T-cell (primary cell): ENCODE data around the gene PPP1R12A. TPM values are rescaled to one million over a fixed set of nuclear protein-coding genes. Genes with fewer than 3 reads are reported as not detected.

Source experiments
- ATAC-seq, 4 experiments: fragments of 200-7000 bp in 3 of 4; fragments of 150-1000 bp in 1 of 4; cut with Tn5 transposase; replicated peaks in 1 of 4; 1 replicate in 3 of 4; 2 replicates in 1 of 4; pipeline ENCODE4 v1.10.0; 2021; ENCODE audit warnings: moderate library complexity in 3 of 4, mild to moderate bottlenecking in 2 of 4, moderate number of reproducible peaks in 1 of 4
- CTCF ChIA-PET, 2 donors: fragments of 300-600 bp; sonication (Branson Sonifier 250); formaldehyde crosslinking; loops; one replicate each; lab custom pipeline; 2022; ENCODE audit warnings: antibody characterized with exemption in 2 of 2; lab: Charles Lee
- POLR2A ChIA-PET, 2 donors: fragments of 300-600 bp; sonication (Branson Sonifier 250); formaldehyde crosslinking; loops; one replicate each; lab custom pipeline; 2022; ENCODE audit warnings: antibody characterized with exemption in 2 of 2; lab: Charles Lee
- DNase-seq, 35 experiments: peaks; one replicate each; pipeline versions ENCODE4 v3.0.0 to v3.0.0-alpha.2; 2013 to 2023
- H3K27ac ChIP-seq: one replicate; pipeline ENCODE4 v1.5.1; 2013; ENCODE audit warnings: low read length
- H3K27me3 ChIP-seq, 2 experiments: replicated peaks in 1 of 2; 1 replicate in 1 of 2; 2 replicates in 1 of 2; pipeline versions ENCODE4 v1.6.1 to v1.7.0; 2013; ENCODE audit warnings: low read length in 1 of 2, mixed read lengths in 1 of 2; ENCODE audit not compliant: control insufficient read depth in 2 of 2, insufficient read depth in 2 of 2; ENCODE audit errors: extremely low read depth in 1 of 2
- H3K36me3 ChIP-seq, 2 donors: 1 replicate in 1 of 2; 2 replicates in 1 of 2; pipeline versions ENCODE4 v1.6.1 to v1.7.0; 2013; ENCODE audit warnings: low read length in 1 of 2; ENCODE audit not compliant: control insufficient read depth in 2 of 2, insufficient read depth in 1 of 2; ENCODE audit errors: extremely low read depth in 1 of 2
- H3K4me1 ChIP-seq, 2 experiments: 1 replicate in 1 of 2; 2 replicates in 1 of 2; pipeline versions ENCODE4 v1.6.1 to v1.7.0; 2013; ENCODE audit warnings: low read length in 2 of 2, mixed read lengths in 1 of 2; ENCODE audit not compliant: insufficient read depth in 2 of 2, control insufficient read depth in 1 of 2; ENCODE audit errors: extremely low read depth in 1 of 2
- H3K4me3 ChIP-seq, 2 donors: 1 replicate in 1 of 2; 2 replicates in 1 of 2; pipeline versions ENCODE4 v1.5.1 to v1.7.0; 2013; ENCODE audit warnings: mild to moderate bottlenecking in 2 of 2, low read length in 1 of 2, moderate library complexity in 1 of 2; ENCODE audit not compliant: control insufficient read depth in 1 of 2; ENCODE audit errors: extremely low read depth in 1 of 2
- H3K9me3 ChIP-seq: 2 replicates; pipeline ENCODE4 v1.7.0; 2013
- H3K27ac Mint-ChIP-seq, 2 donors: one replicate each; pipeline ENCODE4 v1.8.0; 2020 to 2021; ENCODE audit warnings: mild to moderate bottlenecking in 2 of 2, mixed read lengths in 2 of 2
- H3K27me3 Mint-ChIP-seq, 2 donors: one replicate each; pipeline ENCODE4 v1.8.0; 2021 to 2022; ENCODE audit warnings: mixed read lengths in 2 of 2
- H3K36me3 Mint-ChIP-seq: one replicate; pipeline ENCODE4 v1.8.0; 2021; ENCODE audit warnings: mixed read lengths
- H3K4me1 Mint-ChIP-seq, 3 donors: one replicate each; pipeline ENCODE4 v1.8.0; 2020 to 2022; ENCODE audit warnings: mixed read lengths in 3 of 3, mild to moderate bottlenecking in 1 of 3
- H3K4me3 Mint-ChIP-seq, 3 donors: one replicate each; pipeline ENCODE4 v1.8.0; 2020 to 2022; ENCODE audit warnings: mild to moderate bottlenecking in 3 of 3, mixed read lengths in 3 of 3, moderate library complexity in 3 of 3
- H3K9me3 Mint-ChIP-seq, 3 donors: one replicate each; pipeline ENCODE4 v1.8.0; 2020 to 2022; ENCODE audit warnings: mixed read lengths in 3 of 3
- WGBS: methylation state at CpG from one replicate; pipeline ENCODE4 v1.1.5; 2013; ENCODE audit warnings: missing lambda C conversion rate; ENCODE audit not compliant: insufficient coverage; 5-methylcytosine and 5-hydroxymethylcytosine counted together
- total RNA-seq, 35 experiments: library from RNA in 6 of 35; stranded (reverse) in 6 of 35; fragments of 120-200 nt in 1 of 35; gene quantifications; one replicate each; pipeline versions ENCODE4 v1.2.1 to v1.2.4 and lab custom pipeline; 2013 to 2026

Gene PPP1R12A
- total RNA-seq, 5 donors from 2014 or later (not counting 1 experiment from before 2014, with no cell fraction given): 84.8 to 109 (median 89.5) TPM

DNA sequence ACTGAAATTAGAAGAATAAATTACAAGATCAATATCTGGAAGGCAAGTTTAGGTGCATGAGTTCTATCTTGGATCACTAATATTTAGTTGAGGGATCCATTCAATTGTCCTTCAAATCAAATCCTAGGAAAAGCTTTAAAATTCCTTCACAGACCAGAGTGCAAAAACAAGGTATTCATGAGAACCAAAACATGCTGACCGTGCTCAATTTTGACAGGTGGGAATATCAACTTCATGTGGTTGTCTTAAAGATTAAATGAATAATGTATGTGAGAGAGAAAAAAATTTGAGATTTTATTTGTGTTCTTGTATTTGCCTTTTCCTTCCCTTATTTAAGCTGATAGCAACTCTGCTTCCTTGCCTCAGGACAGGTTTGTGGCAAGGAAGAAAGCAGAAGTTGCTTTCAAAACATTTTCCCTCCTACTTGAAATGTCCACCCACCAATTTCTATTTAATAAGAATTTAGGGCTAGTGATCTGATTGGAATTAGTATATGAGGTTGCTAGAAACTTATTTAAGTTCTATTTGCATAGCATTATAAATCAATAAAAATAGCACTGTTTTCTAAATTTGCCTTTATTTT lies 4.9 kb upstream of the PPP1R12A start:
- no peaks in the 10 kb centered on the region for H3K36me3 ChIP-seq
- H3K9me3 ChIP-seq: no peaks in the 10 kb centered on the region
- H3K9me3 Mint-ChIP-seq: no peaks in the 10 kb centered on the region
- no CpG with 5 or more reads among the region's 1 CpG for WGBS
- DNase-seq (no peak), ATAC-seq (no peak)
- H3K27ac Mint-ChIP-seq: no peak overlapping the region
- no peak overlapping the region for H3K4me3 Mint-ChIP-seq
- CTCF ChIA-PET: interaction anchor here in 1 of 2 donors (0.6 kb wide), 1 partner anchor 35 kb away, joined by 3 read pairs; no protein-coding TSS in a partner anchor
- peaks cover 9 to 18% (median 10%) of the 10 kb centered on the region in 3 donors for H3K4me1 Mint-ChIP-seq
- POLR2A ChIA-PET: interaction anchor here (0.7 to 0.8 kb wide), 2 partner anchors 10 to 191 kb away, joined by 3 to 4 read pairs; no protein-coding TSS in a partner anchor
- H3K36me3 Mint-ChIP-seq: no peaks in the 10 kb centered on the region
- H3K27me3 ChIP-seq: no peaks in the 10 kb centered on the region
- H3K27ac ChIP-seq: no peak overlapping the region
- no peak overlapping the region for H3K4me3 ChIP-seq
- H3K27me3 Mint-ChIP-seq: no peaks in the 10 kb centered on the region
- peaks cover 0 to 8% of the 10 kb centered on the region in 2 experiments for H3K4me1 ChIP-seq

DNA sequence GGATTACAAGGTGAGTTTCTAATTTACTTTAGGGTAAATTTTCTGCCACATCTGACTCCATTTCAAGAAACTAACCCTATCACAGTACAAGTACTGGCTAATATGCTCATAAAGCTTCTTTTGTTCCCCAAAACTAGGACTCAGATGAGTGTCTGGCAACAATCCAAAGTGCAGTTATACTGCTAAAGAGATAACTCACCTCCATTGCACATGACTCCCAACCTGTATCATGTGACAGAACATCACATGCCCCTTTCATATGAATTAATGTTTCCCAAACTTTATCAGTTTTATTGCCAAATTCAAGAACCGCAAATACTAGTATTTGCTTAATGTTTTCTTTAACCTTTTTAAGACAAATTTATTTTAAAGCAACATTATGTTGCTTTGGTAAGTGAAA lies 3.9 kb upstream of the PPP1R12A start:
- DNase-seq (no peak), ATAC-seq (no peak)
- Histone ChIP-seq H3K27ac (no peak overlapping the region), H3K27me3 (no peaks in the 10 kb centered on the region), H3K36me3 (no peaks in the 10 kb centered on the region), H3K9me3 (no peaks in the 10 kb centered on the region), H3K4me3 (no peak overlapping the region), H3K4me1 (peaks cover 0 to 8% of the 10 kb centered on the region in 2 experiments)
- Mint-ChIP-seq H3K27ac (no peak overlapping the region), H3K4me3 (no peak overlapping the region), H3K27me3 (no peaks in the 10 kb centered on the region), H3K36me3 (no peaks in the 10 kb centered on the region), H3K9me3 (no peaks in the 10 kb centered on the region), H3K4me1 (peaks cover 11 to 21% (median 12%) of the 10 kb centered on the region in 3 donors)
- no CpG with 5 or more reads among the region's 1 CpG for WGBS
- ChIA-PET POLR2A (no interaction called here), CTCF (no interaction called here)

DNA sequence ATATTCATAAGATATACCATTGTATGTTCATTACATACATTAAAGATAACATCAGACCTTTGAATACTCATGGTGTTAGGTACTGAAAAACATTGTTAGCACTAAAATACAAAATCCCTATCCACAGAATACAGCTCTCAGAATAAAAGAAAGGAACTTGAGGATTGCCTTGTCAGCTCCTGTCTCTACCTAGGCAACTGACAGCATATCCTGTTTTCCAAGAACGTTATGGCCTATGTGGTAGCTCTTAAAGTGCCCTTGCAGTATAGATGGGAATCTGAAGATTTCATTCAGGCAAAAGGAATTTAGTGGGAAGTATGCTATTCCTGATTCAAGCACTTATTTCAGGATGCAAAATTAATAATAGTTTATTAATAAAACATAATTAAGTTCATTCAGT lies 1.8 kb upstream of the PPP1R12A start:
- Histone ChIP-seq H3K4me3 (no peak overlapping the region), H3K9me3 (no peaks in the 10 kb centered on the region), H3K4me1 (peaks cover 0 to 24% of the 10 kb centered on the region in 2 experiments), H3K36me3 (no peaks in the 10 kb centered on the region), H3K27ac (no peak overlapping the region), H3K27me3 (no peaks in the 10 kb centered on the region)
- ATAC-seq: no peak
- Mint-ChIP-seq H3K27ac (no peak overlapping the region), H3K36me3 (no peaks in the 10 kb centered on the region), H3K4me3 (peak overlapping the region in 1 of 3 donors; percentile 99), H3K4me1 (peaks cover 30 to 41% (median 32%) of the 10 kb centered on the region in 3 donors), H3K9me3 (no peaks in the 10 kb centered on the region), H3K27me3 (no peaks in the 10 kb centered on the region)
- DNase-seq: no peak
- POLR2A ChIA-PET: no interaction called here
- WGBS: no CpG with 5 or more reads among the region's 1 CpG
- CTCF ChIA-PET: no interaction called here

DNA sequence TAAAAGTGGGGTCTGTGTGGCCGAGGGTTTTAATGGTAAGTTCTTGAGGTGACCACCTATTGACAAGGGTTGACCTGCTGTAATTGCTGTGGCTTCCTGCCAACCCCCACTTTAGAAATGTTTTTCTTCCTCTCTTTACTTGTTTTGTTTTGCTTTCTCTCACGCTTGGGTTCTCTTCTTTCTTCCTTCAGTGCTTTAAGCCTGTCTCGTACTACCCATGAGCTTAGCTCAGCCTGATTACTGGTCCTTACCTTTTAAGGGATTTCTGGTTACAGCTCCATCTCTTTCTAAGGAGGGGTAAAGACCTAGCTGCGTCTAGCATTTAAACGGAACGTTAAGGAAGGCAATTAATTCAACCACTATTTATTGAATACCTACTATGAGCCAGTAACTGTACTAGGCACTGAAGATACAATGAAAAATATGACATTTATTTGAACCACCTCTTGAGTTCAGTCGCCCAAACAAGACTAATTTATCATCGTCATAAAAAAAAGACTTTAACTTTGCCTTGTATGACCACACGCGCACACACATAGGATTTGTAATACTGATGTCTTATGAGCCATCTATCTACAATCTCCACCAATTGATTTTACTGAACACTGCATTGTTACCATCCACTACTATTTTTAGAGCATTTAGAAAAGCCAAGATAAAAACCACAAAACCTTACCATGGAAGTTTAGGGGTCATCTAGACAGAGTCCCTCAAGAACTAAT lies 888 bp upstream of the PPP1R12A start:
- peak in 1 of 4 experiments; percentile 4 for ATAC-seq
- DNase-seq: no peak
- H3K36me3 Mint-ChIP-seq: no peaks in the 10 kb centered on the region
- peaks cover 36 to 44% (median 37%) of the 10 kb centered on the region in 3 donors for H3K4me1 Mint-ChIP-seq
- no peaks in the 10 kb centered on the region for H3K27me3 Mint-ChIP-seq
- H3K4me3 Mint-ChIP-seq: peak overlapping the region; percentile 88 to 99 (median 99)
- ChIA-PET CTCF (interaction anchor here in 1 of 2 donors (1.3 kb wide), 1 partner anchor 54 kb away, joined by 3 read pairs; no protein-coding TSS in a partner anchor), POLR2A (no interaction called here)
- peak overlapping the region; percentile 77 to 98 for H3K4me3 ChIP-seq
- no peaks in the 10 kb centered on the region for H3K36me3 ChIP-seq
- peaks cover 0 to 28% of the 10 kb centered on the region in 2 experiments for H3K4me1 ChIP-seq
- H3K9me3 ChIP-seq: no peaks in the 10 kb centered on the region
- no peaks in the 10 kb centered on the region for H3K9me3 Mint-ChIP-seq
- no peaks in the 10 kb centered on the region for H3K27me3 ChIP-seq
- no CpG with 5 or more reads among the region's 10 CpGs for WGBS
- peak overlapping the region; percentile 87 to 99 for H3K27ac Mint-ChIP-seq
- peak overlapping the region; percentile 85 for H3K27ac ChIP-seq

DNA sequence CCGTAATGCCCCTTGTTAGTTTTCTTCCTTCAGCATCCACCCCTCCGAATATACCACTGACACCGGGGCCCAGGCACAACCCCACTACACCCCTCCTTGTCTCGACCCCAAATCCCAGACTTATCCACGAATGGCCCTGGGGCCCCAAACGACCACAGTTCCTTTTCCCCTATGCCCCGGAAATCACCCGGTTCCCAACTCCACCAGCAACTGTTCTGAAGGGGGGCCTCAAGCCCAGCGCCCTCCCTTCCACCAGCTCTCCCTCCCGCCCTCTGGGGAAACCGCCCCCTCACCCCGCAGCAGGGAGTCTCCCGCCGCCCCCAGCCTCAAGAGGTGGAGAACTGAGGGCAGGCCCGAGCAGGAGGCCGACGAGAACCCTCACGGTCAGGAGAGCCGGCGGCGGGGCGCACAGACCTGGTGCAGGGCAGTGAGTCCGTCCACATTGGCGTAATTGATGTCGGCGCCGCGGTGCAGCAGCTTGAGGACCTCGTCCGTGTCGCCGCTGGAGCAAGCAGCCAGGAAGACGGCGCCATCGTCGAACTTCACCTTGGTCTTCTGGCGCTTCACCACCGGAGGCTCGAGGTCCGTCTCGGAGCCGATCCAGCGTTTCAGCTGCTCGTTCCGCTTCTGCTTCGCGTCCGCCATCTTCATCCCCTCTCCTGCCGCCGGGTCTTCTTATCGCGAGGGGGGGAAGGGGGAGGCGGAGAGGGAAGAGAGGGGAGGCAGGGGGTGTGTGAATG lies 446 bp downstream of the PPP1R12A start:
- Histone ChIP-seq H3K4me1 (peaks cover 4 to 28% of the 10 kb centered on the region in 2 experiments), H3K4me3 (peak overlapping the region; percentile 77 to 98), H3K9me3 (no peaks in the 10 kb centered on the region), H3K27ac (peak overlapping the region; percentile 85), H3K36me3 (no peaks in the 10 kb centered on the region), H3K27me3 (no peaks in the 10 kb centered on the region)
- Mint-ChIP-seq H3K36me3 (peaks cover 6% of the 10 kb centered on the region), H3K27me3 (no peaks in the 10 kb centered on the region), H3K9me3 (no peaks in the 10 kb centered on the region), H3K4me1 (peaks cover 44 to 55% (median 45%) of the 10 kb centered on the region in 3 donors), H3K4me3 (peak overlapping the region; percentile 88 to 99 (median 99)), H3K27ac (peak overlapping the region; percentile 87 to 99)
- ATAC-seq (peak; percentile 16 to 20 (median 19)), DNase-seq (peak in 24 of 35 experiments; percentile 3 to 59 (median 14))
- ChIA-PET POLR2A (no interaction called here), CTCF (interaction anchor here in 1 of 2 donors (1.2 to 1.3 kb wide), 2 partner anchors 48 to 53 kb away, joined by 3 to 7 read pairs; no protein-coding TSS in a partner anchor)
- WGBS: under 1% methylated on average over 35 of the region's 53 CpGs
